Lung (tissue), 12 donors: ENCODE measurements around the gene URB2. TPM values are rescaled to one million over a fixed set of nuclear protein-coding genes. Genes with fewer than 3 reads are reported as not detected.
A peak's percentile ranks its signal among the peaks of the same experiment; 100 is the strongest.

ENCODE experiments used
- ATAC-seq: fragments of 200-7000 bp; cut with Tn5 transposase; one replicate; pipeline ENCODE4 v1.9.1; 2020; ENCODE audit warnings: moderate number of reproducible peaks; ENCODE audit not compliant: insufficient read depth, low FRiP score
- DNase-seq, 3 donors: peaks; one replicate each; pipeline ENCODE4 v3.0.0-alpha.2; 2013 to 2017
- H3K27ac ChIP-seq, 2 donors: one replicate each; pipeline ENCODE4 v1.5.1; 2013; ENCODE audit warnings: mild to moderate bottlenecking in 2 of 2, moderate library complexity in 2 of 2, control low read depth in 1 of 2, inconsistent platforms in 1 of 2, low read depth in 1 of 2, low read length in 1 of 2
- H3K27me3 ChIP-seq, 3 donors: one replicate each; pipeline ENCODE4 v1.5.1; 2013; ENCODE audit warnings: low read length in 2 of 3; ENCODE audit not compliant: control insufficient read depth in 3 of 3, insufficient read depth in 3 of 3
- H3K36me3 ChIP-seq, 4 donors: one replicate each; pipeline ENCODE4 v1.5.1; 2013; ENCODE audit warnings: low read length in 4 of 4, mild to moderate bottlenecking in 1 of 4, moderate library complexity in 1 of 4; ENCODE audit not compliant: control insufficient read depth in 4 of 4, insufficient read depth in 4 of 4
- H3K4me1 ChIP-seq, 5 donors: one replicate each; pipeline ENCODE4 v1.5.1; 2013; ENCODE audit warnings: low read length in 5 of 5, mild to moderate bottlenecking in 2 of 5, moderate library complexity in 1 of 5; ENCODE audit not compliant: control insufficient read depth in 5 of 5, insufficient read depth in 5 of 5
- H3K4me3 ChIP-seq: one replicate; pipeline ENCODE4 v1.5.1; 2013; ENCODE audit warnings: mild to moderate bottlenecking, control low read depth, moderate library complexity
- H3K9ac ChIP-seq, 2 donors: one replicate each; pipeline ENCODE4 v1.5.1; 2013; ENCODE audit warnings: low read length in 2 of 2, control low read depth in 1 of 2; ENCODE audit not compliant: insufficient read depth in 1 of 2
- H3K9me3 ChIP-seq, 4 donors: one replicate each; pipeline ENCODE4 v1.5.1; 2013; ENCODE audit warnings: low read length in 3 of 4, mild to moderate bottlenecking in 1 of 4, moderate library complexity in 1 of 4; ENCODE audit not compliant: control insufficient read depth in 4 of 4, insufficient read depth in 3 of 4
- WGBS, 2 donors: extraction: QIAGEN DNeasy Blood & Tissue Kit; methylation state at CpG; one replicate each; pipeline ENCODE4 v1.1.7; 2013; 5-methylcytosine and 5-hydroxymethylcytosine counted together
- polyA plus RNA-seq, 2 donors: library from polyadenylated mRNA; stranded (reverse); fragments of 200-250 nt; gene quantifications; one replicate each; pipeline ENCODE4 v1.2.1, GENCODE V29; 2013
- total RNA-seq, 2 donors: library from RNA; depleted of rRNA in 1 of 2; stranded (reverse); fragments of >200 nt in 1 of 2; gene quantifications; one replicate each; pipeline ENCODE4 v1.2.1, GENCODE V29; 2014 to 2021
- TF ChIP-seq, protein P1 (sequence below): IDR thresholded peaks from 2 replicates; pipeline ENCODE4 v1.5.1; 2012; ENCODE audit warnings: mild to moderate bottlenecking; ENCODE audit errors: control extremely low read depth, extremely low read depth
- donor health status: control.
- donor health status: control.
- donor health status: Bipolar disorder and iron deficiency.
- donor health status: healthy.
- donor health status: DM: yes; HTN: yes; CAD: no.

The URB2 gene
- total and polyA plus RNA-seq, 4 donors, result 2.6 to 10.9 (median 6.1) TPM

DNA sequence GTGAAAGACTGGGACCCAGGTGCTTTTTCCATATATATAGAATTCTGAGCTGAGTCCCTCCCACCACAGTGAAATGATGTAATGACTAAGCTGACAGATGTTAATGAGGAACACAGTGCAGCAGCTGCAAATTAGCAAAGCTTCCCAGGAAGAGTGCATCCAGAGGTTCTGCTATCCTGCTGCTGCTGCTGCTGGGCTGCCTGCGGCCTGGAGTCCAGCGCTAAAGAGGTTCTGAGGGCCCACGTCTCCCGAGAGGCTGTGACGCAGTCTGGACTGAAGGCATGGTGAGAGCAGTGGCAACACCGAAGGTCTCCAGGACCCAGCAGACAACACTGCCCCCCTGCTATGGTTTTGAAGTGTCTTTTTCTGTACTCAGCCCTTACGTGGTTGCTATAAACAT, 63.9 kb downstream of the URB2 start:
- WGBS, 2 donors, result 83 to 92% methylated on average over 7 of the region's 7 CpGs
- no peak for ATAC-seq
- no peak for DNase-seq
- Histone ChIP-seq H3K4me3 (no peak overlapping the region), H3K9ac (no peak overlapping the region), H3K4me1 (peaks cover 0 to 20% (median 4%) of the 10 kb centered on the region in 5 donors), H3K27ac (no peak overlapping the region), H3K9me3 (peaks cover 0 to 4% (median under 1%) of the 10 kb centered on the region in 4 donors), H3K36me3 (no peaks in the 10 kb centered on the region), H3K27me3 (no peaks in the 10 kb centered on the region)
- TF ChIP-seq, protein P1, sequence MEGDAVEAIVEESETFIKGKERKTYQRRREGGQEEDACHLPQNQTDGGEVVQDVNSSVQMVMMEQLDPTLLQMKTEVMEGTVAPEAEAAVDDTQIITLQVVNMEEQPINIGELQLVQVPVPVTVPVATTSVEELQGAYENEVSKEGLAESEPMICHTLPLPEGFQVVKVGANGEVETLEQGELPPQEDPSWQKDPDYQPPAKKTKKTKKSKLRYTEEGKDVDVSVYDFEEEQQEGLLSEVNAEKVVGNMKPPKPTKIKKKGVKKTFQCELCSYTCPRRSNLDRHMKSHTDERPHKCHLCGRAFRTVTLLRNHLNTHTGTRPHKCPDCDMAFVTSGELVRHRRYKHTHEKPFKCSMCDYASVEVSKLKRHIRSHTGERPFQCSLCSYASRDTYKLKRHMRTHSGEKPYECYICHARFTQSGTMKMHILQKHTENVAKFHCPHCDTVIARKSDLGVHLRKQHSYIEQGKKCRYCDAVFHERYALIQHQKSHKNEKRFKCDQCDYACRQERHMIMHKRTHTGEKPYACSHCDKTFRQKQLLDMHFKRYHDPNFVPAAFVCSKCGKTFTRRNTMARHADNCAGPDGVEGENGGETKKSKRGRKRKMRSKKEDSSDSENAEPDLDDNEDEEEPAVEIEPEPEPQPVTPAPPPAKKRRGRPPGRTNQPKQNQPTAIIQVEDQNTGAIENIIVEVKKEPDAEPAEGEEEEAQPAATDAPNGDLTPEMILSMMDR, result no peak

DNA sequence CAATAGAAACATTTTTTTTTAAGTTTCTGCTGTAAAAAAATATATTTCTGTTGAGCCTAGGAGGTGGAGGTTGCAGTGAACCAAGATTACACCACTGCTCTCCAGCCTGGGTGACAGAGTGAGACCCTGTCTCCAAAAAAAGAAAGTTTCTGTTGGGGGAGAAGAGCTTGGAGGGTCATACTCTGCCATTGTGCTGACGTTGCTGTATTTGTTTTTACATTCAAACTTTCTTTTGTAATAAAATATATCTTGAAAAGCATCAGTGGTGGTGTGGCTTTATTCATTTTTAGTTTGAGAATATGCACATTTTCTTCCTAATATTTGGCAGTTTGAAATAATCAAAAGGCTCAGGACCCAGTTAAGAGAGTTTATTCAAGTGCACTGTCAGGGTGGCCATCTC, 64.6 kb downstream of the URB2 start:
- TF ChIP-seq, protein P1, result no peak
- 66 to 82% methylated on average over 1 of the region's 1 CpG for WGBS, 2 donors
- H3K9me3 ChIP-seq, result peaks cover 0 to 1% (median 0%) of the 10 kb centered on the region in 4 donors
- DNase-seq (no peak), ATAC-seq (no peak)
- no peaks in the 10 kb centered on the region for H3K36me3 ChIP-seq
- H3K9ac ChIP-seq, result no peak overlapping the region
- H3K4me1 ChIP-seq, result peaks cover 0 to 20% (median 4%) of the 10 kb centered on the region in 5 donors
- no peak overlapping the region for H3K4me3 ChIP-seq
- no peaks in the 10 kb centered on the region for H3K27me3 ChIP-seq
- H3K27ac ChIP-seq, result no peak overlapping the region

DNA sequence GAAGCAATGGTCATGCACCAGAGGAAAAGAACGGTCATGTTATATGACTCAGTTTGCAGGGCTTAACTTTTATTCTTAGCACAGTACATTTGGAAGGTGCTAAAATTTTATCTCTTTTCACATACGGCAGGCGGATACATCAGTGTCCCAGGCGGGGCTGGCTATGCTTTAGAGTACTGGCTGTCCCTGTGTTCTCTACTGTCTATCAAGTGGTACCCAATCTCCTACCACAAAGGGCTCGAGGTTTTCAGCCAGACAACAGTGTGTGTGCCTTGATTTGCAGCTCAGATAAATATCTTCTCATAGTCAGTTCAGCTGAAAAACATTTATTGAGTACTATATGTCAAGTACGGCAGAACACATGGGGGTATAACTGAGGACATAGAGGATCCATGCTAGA, 65.3 kb downstream of the URB2 start:
- no peak for ATAC-seq
- Histone ChIP-seq H3K27ac (no peak overlapping the region), H3K27me3 (no peaks in the 10 kb centered on the region), H3K9ac (no peak overlapping the region), H3K4me3 (no peak overlapping the region), H3K9me3 (no peaks in the 10 kb centered on the region), H3K4me1 (peaks cover 0 to 20% (median 4%) of the 10 kb centered on the region in 5 donors), H3K36me3 (no peaks in the 10 kb centered on the region)
- TF ChIP-seq, protein P1, result no peak
- no peak for DNase-seq
- 76 to 84% methylated on average over 6 of the region's 6 CpGs for WGBS, 2 donors

DNA sequence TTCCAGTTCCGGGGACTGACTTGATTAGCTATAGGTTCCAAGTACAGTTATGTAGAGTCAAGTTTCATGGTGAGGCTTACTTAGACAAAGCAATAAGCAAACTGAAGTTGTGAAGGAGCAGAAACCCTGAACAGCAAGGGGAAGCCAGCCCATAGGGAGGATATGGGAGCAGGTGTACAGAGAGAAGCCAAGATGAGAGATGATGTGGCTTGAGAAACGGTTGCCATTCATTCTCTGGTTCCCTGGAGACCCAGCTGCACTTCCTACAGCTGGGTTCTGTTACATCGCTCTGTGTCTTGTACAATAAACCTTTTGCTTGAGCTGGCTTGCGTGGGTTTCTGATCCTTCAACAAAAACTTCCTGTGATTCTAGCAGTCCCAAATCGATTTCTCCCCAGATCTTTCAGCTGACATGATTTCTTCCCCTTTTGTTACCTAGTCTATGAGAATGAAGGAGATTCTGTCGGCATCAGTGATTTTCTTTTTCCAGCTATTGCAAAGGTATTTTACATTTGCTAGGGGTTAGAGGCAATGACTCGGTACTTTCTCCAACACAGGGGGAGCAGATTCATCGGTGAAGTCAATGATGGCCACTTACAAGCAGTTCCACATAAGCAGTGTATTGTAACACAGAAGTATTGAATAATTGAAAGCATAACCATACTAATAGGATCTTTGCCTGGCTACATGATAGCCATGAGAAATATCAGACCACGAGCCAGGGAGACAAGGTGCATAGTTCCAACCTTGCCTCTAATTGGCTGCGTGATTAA, 67.3 kb downstream of the URB2 start:
- DNase-seq (peak in 1 of 3 donors; percentile 26), ATAC-seq (no peak)
- peaks cover 0 to 20% (median 4%) of the 10 kb centered on the region in 5 donors for H3K4me1 ChIP-seq
- TF ChIP-seq, protein P1, result no peak
- H3K27me3 ChIP-seq, result no peaks in the 10 kb centered on the region
- no peaks in the 10 kb centered on the region for H3K36me3 ChIP-seq
- 53 to 65% methylated on average over 10 of the region's 10 CpGs for WGBS, 2 donors
- no peak overlapping the region for H3K9ac ChIP-seq
- no peaks in the 10 kb centered on the region for H3K9me3 ChIP-seq
- H3K4me3 ChIP-seq, result no peak overlapping the region
- H3K27ac ChIP-seq, result no peak overlapping the region
